ENCODE results near the gene TXNRD1.
"Not testable (repeated sequence)": the region's sequence is repeated elsewhere in the genome, so short reads cannot be mapped to it uniquely, and the experiment has no call there.

Gene TXNRD1

GRCh38 chr12:104319028-104319427 is 103.4 kb downstream of the TXNRD1 start:
- no peak overlapping the region for H3K27ac ChIP-seq
- TF ChIP-seq, protein P1, sequence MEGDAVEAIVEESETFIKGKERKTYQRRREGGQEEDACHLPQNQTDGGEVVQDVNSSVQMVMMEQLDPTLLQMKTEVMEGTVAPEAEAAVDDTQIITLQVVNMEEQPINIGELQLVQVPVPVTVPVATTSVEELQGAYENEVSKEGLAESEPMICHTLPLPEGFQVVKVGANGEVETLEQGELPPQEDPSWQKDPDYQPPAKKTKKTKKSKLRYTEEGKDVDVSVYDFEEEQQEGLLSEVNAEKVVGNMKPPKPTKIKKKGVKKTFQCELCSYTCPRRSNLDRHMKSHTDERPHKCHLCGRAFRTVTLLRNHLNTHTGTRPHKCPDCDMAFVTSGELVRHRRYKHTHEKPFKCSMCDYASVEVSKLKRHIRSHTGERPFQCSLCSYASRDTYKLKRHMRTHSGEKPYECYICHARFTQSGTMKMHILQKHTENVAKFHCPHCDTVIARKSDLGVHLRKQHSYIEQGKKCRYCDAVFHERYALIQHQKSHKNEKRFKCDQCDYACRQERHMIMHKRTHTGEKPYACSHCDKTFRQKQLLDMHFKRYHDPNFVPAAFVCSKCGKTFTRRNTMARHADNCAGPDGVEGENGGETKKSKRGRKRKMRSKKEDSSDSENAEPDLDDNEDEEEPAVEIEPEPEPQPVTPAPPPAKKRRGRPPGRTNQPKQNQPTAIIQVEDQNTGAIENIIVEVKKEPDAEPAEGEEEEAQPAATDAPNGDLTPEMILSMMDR (IDR thresholded peaks at IDR 0.05) = no peak
- no peak for TF ChIP-seq ZFX (IDR thresholded peaks at IDR 0.05; ENCODE audit: borderline replicate concordance)

- H3K27ac ChIP-seq = no peak overlapping the region
- TF ChIP-seq, protein P1 (IDR thresholded peaks at IDR 0.05) = no peak
- TF ChIP-seq ZFX (IDR thresholded peaks at IDR 0.05; ENCODE audit: borderline replicate concordance) = no peak
Measured at GRCh38 chr12:104319918-104320626, 104.5 kb downstream of the TXNRD1 start.

- no peak overlapping the region for H3K27ac ChIP-seq
- TF ChIP-seq, protein P1 (IDR thresholded peaks at IDR 0.05) = no peak
- no peak for TF ChIP-seq ZFX (IDR thresholded peaks at IDR 0.05; ENCODE audit: borderline replicate concordance)
Measured at GRCh38 chr12:104320627-104321024, 105.0 kb downstream of the TXNRD1 start.

GRCh38 chr12:104321949-104322348 is 106.4 kb downstream of the TXNRD1 start:
- no peak for TF ChIP-seq ZFX (IDR thresholded peaks at IDR 0.05; ENCODE audit: borderline replicate concordance)
- TF ChIP-seq, protein P1 (IDR thresholded peaks at IDR 0.05) = no peak
- no peak overlapping the region for H3K27ac ChIP-seq

GRCh38 chr12:104322533-104322932 is 107.0 kb downstream of the TXNRD1 start:
- not testable (repeated sequence) for H3K27ac ChIP-seq

- H3K27ac ChIP-seq = no peak overlapping the region
- TF ChIP-seq, protein P1 (IDR thresholded peaks at IDR 0.05) = no peak
- TF ChIP-seq ZFX (IDR thresholded peaks at IDR 0.05; ENCODE audit: borderline replicate concordance) = no peak
Measured at GRCh38 chr12:104323899-104324298, 108.3 kb downstream of the TXNRD1 start.

DNA sequence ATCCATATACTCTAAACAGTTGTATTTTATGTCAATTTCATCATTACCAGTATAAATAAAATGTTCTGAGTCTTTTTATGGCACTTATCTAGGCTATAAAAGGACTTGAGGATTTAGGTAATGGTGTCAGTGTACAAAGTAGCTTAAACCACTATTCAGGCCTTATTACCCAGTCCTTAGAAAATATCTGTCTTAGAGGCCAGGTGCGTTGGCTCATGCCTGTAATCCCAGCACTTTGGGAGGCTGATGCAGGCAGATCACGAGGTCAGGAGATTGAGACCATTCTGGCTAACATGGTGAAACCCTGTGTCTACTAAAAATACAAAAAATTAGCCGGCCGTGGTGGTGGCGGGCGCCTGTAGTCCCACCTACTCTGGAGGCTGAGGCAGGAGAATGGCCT is 112.7 kb downstream of the TXNRD1 start:
- not testable (repeated sequence) for H3K27ac ChIP-seq

GRCh38 chr12:104328790-104329189 is 113.2 kb downstream of the TXNRD1 start:
- TF ChIP-seq, protein P1 (IDR thresholded peaks at IDR 0.05) = no peak
- TF ChIP-seq ZFX (IDR thresholded peaks at IDR 0.05; ENCODE audit: borderline replicate concordance) = no peak
- no peak overlapping the region for H3K27ac ChIP-seq
